ENCODE measurements around the gene DENND4C.

DENND4C gene

GRCh38 chr9:19203058-19203457, 27.4 kb upstream of the DENND4C start:
- H3K27me3 Mint-ChIP-seq, result peaks cover 9% of the 10 kb centered on the region
- DNase-seq (no peak), ATAC-seq (no peak)
- no peaks in the 10 kb centered on the region for H3K4me1 Mint-ChIP-seq
- no peak overlapping the region for H3K27ac Mint-ChIP-seq
- H3K4me3 Mint-ChIP-seq, result no peak overlapping the region
- no peaks in the 10 kb centered on the region for H3K9me3 Mint-ChIP-seq

GRCh38 chr9:19208653-19209052, 21.8 kb upstream of the DENND4C start:
- H3K4me3 Mint-ChIP-seq, result no peak overlapping the region
- no peaks in the 10 kb centered on the region for H3K27me3 Mint-ChIP-seq
- H3K4me1 Mint-ChIP-seq, result no peaks in the 10 kb centered on the region
- DNase-seq (no peak), ATAC-seq (no peak)
- no peak overlapping the region for H3K27ac Mint-ChIP-seq
- no peaks in the 10 kb centered on the region for H3K9me3 Mint-ChIP-seq

- no peak overlapping the region for H3K4me3 Mint-ChIP-seq
- H3K4me1 Mint-ChIP-seq, result no peaks in the 10 kb centered on the region
- no peak overlapping the region for H3K27ac Mint-ChIP-seq
- DNase-seq (no peak), ATAC-seq (no peak)
- H3K27me3 Mint-ChIP-seq, result no peaks in the 10 kb centered on the region
- no peaks in the 10 kb centered on the region for H3K9me3 Mint-ChIP-seq
Measured at GRCh38 chr9:19209188-19209587, 21.3 kb upstream of the DENND4C start.

GRCh38 chr9:19213823-19214222, 16.7 kb upstream of the DENND4C start:
- H3K4me3 Mint-ChIP-seq, result no peak overlapping the region
- no peaks in the 10 kb centered on the region for H3K4me1 Mint-ChIP-seq
- H3K27ac Mint-ChIP-seq, result peak overlapping the region in 1 of 2 donors; percentile 34
- no peaks in the 10 kb centered on the region for H3K27me3 Mint-ChIP-seq
- DNase-seq (no peak), ATAC-seq (no peak)
- no peaks in the 10 kb centered on the region for H3K9me3 Mint-ChIP-seq

GRCh38 chr9:19216466-19216865, 14.0 kb upstream of the DENND4C start:
- Mint-ChIP-seq H3K4me3 (no peak overlapping the region), H3K27ac (no peak overlapping the region), H3K4me1 (no peaks in the 10 kb centered on the region), H3K9me3 (no peaks in the 10 kb centered on the region), H3K27me3 (no peaks in the 10 kb centered on the region)
- no peak for ATAC-seq
- DNase-seq, result no peak

- DNase-seq (no peak), ATAC-seq (no peak)
- Mint-ChIP-seq H3K27ac (no peak overlapping the region), H3K27me3 (no peaks in the 10 kb centered on the region), H3K9me3 (no peaks in the 10 kb centered on the region), H3K4me1 (no peaks in the 10 kb centered on the region), H3K4me3 (no peak overlapping the region)
Measured at GRCh38 chr9:19221326-19221725, 9.2 kb upstream of the DENND4C start.

- no peaks in the 10 kb centered on the region for H3K9me3 Mint-ChIP-seq
- H3K4me1 Mint-ChIP-seq, result no peaks in the 10 kb centered on the region
- no peak overlapping the region for H3K27ac Mint-ChIP-seq
- H3K27me3 Mint-ChIP-seq, result no peaks in the 10 kb centered on the region
- no peak overlapping the region for H3K4me3 Mint-ChIP-seq
- ATAC-seq (no peak), DNase-seq (no peak)
Measured at GRCh38 chr9:19223724-19224123, 6.8 kb upstream of the DENND4C start.

GRCh38 chr9:19224563-19224962, 5.9 kb upstream of the DENND4C start:
- Mint-ChIP-seq H3K4me1 (peaks cover 2% of the 10 kb centered on the region), H3K9me3 (no peaks in the 10 kb centered on the region), H3K27ac (no peak overlapping the region), H3K27me3 (no peaks in the 10 kb centered on the region), H3K4me3 (no peak overlapping the region)
- ATAC-seq (no peak), DNase-seq (no peak)

GRCh38 chr9:19229595-19230354, 718 bp upstream of the DENND4C start:
- Mint-ChIP-seq H3K4me3 (no peak overlapping the region), H3K4me1 (peaks cover 22% of the 10 kb centered on the region), H3K9me3 (no peaks in the 10 kb centered on the region), H3K27me3 (no peaks in the 10 kb centered on the region), H3K27ac (peak overlapping the region; percentile 52 to 63)
- DNase-seq, result peak; percentile 70 to 74
- peak; percentile 77 for ATAC-seq

- DNase-seq (peak in 1 of 2 donors; percentile 36), ATAC-seq (peak; percentile 52)
- Mint-ChIP-seq H3K4me1 (peaks cover 26% of the 10 kb centered on the region), H3K27me3 (no peaks in the 10 kb centered on the region), H3K9me3 (no peaks in the 10 kb centered on the region), H3K27ac (no peak overlapping the region), H3K4me3 (no peak overlapping the region)
Measured at GRCh38 chr9:19231126-19231903, 822 bp downstream of the DENND4C start.

GRCh38 chr9:19231904-19232822, 1.7 kb downstream of the DENND4C start:
- H3K9me3 Mint-ChIP-seq, result no peaks in the 10 kb centered on the region
- no peaks in the 10 kb centered on the region for H3K27me3 Mint-ChIP-seq
- H3K4me3 Mint-ChIP-seq, result no peak overlapping the region
- no peak for DNase-seq
- H3K4me1 Mint-ChIP-seq, result peaks cover 30% of the 10 kb centered on the region
- ATAC-seq, result no peak
- H3K27ac Mint-ChIP-seq, result no peak overlapping the region

- no peaks in the 10 kb centered on the region for H3K27me3 Mint-ChIP-seq
- no peak for DNase-seq
- ATAC-seq, result no peak
- H3K4me1 Mint-ChIP-seq, result peaks cover 30% of the 10 kb centered on the region
- H3K9me3 Mint-ChIP-seq, result no peaks in the 10 kb centered on the region
- H3K27ac Mint-ChIP-seq, result no peak overlapping the region
- no peak overlapping the region for H3K4me3 Mint-ChIP-seq
Measured at GRCh38 chr9:19232823-19233194, 2.3 kb downstream of the DENND4C start.

- Mint-ChIP-seq H3K27me3 (no peaks in the 10 kb centered on the region), H3K27ac (no peak overlapping the region), H3K4me3 (peak overlapping the region in 1 of 2 donors; percentile 29), H3K9me3 (no peaks in the 10 kb centered on the region), H3K4me1 (peaks cover 30% of the 10 kb centered on the region)
- no peak for ATAC-seq
- DNase-seq, result no peak
Measured at GRCh38 chr9:19233344-19233743, 2.9 kb downstream of the DENND4C start.

- ATAC-seq (no peak), DNase-seq (no peak)
- Mint-ChIP-seq H3K4me1 (peaks cover 29% of the 10 kb centered on the region), H3K27ac (no peak overlapping the region), H3K9me3 (no peaks in the 10 kb centered on the region), H3K27me3 (no peaks in the 10 kb centered on the region), H3K4me3 (no peak overlapping the region)
Measured at GRCh38 chr9:19239955-19240354, 9.5 kb downstream of the DENND4C start.

- DNase-seq (no peak), ATAC-seq (no peak)
- no peak overlapping the region for H3K4me3 Mint-ChIP-seq
- peaks cover 28% of the 10 kb centered on the region for H3K4me1 Mint-ChIP-seq
- H3K9me3 Mint-ChIP-seq, result no peaks in the 10 kb centered on the region
- no peaks in the 10 kb centered on the region for H3K27me3 Mint-ChIP-seq
- no peak overlapping the region for H3K27ac Mint-ChIP-seq
Measured at GRCh38 chr9:19241728-19242127, 11.2 kb downstream of the DENND4C start.

All from stimulated activated naive CD8-positive, alpha-beta T cell treated with anti-CD3 and anti-CD28 coated beads, Interleukin-15, amount 100 ng/mL, for 72 hours (primary cell).